GM21423 (cell line): ENCODE data around the gene LCT.
"Not testable (repeated sequence)": the region's sequence is repeated elsewhere in the genome, so short reads cannot be mapped to it uniquely, and the experiment has no call there.

Experiments
- ATAC-seq: cut with Tn5 transposase; IDR thresholded peaks from one replicate; pipeline ENCODE4 v1.9.1; 2021; ENCODE audit warnings: mild to moderate bottlenecking, moderate library complexity; ENCODE audit not compliant: unreplicated experiment

LCT gene

DNA sequence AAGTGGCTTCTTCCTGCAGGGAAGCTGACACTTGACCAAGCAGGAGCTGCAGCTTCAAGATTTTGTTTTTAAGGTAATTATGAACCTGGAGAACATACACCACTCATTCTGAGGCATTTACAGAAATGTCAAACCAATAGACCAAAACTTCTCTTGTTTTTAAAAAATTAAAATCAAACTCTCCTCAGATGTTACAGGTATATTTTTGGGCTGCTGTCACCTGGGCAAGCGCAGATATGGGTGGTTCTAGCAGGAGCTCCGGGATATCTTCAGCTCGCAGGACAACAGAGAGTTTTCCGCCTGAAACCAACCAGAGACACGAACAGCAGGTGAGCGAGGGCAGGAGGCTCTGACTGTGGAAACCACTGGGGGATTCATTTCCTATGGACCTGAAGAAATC lies 4.1 kb downstream of the LCT start:
- ATAC-seq, result no peak

DNA sequence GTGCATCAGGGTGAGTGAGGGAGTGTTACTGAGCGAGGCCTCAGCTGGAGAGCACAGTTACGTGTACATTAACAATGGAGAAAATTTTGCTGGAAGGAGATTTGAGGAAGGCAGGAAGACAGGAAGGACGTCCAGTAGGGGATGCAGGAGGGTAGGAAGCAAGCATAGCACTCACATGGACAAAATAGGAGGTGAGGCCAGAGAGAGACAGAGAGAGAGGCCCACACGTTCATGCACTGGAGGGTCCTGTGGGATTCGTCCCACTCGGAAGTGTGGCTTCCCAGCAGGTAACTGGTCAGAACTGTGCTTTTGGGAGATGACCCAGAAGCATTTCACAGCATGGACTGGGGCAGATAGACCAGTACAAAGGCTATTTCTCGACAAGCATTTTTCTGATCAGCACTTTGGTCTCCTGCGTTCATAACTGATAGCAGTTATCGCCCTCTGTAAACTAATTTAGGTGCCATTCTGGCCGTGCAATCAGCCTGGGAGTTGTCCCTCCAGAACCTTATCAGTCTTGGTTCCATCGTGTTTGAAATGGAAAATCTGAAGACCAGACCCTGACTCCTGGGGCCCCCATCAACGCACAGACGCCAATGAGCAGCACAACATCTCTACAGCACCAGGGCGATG lies 5.7 kb downstream of the LCT start:
- no peak for ATAC-seq

DNA sequence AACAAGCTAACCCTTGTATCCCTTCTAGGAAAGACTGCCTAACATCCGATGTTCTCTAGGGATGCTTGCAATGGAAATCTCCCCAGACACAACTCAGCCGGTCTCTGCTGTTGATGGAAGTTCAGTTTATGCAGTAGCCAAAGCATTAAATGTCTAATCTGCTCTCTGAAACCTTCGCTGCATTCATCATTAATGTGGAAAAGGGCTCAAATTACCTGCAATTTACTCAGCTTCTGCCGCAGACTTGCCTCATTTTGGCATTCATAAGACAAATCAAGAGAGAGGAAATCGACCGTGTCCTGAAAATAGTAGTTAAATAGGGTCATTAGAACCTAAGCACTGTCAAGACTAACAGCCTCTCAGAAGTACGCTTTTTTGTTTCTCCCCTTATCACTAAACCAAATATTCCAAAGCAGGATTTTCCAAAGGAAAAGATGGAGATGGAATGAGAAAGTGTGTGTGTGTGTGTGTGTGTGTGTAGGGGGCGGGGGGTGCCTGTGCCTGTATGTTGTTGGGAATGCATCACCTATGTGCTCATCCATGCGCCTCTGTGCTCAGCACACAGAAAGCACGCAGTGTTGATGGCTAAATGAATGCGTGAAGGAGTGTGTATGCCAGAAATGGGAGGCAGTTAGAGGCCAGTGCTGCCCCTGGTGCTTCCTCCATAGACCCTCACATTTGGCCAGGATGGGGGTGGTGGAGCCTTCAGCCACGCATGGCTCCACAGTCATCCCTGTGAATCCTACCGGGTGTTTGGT lies 7.4 kb downstream of the LCT start:
- no peak for ATAC-seq

DNA sequence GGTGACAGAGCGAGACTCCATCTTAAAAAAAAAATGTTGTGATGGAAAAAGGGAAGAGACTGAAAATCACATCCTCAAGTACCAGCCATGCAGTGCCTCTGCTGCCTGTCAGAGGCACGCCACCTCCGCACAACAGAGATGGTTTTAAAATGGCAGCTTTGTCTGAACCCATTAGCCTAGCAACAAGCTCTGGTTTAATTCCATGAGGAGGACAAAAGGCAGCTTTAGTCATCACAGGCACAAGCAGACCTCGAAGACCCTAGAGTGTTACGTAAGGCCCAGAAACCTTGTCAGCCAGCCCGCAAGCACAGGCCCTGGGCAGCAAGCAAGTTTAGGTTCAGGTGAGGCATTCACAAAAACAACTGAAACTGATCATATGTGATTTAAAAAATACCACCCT lies 10.4 kb downstream of the LCT start:
- no peak for ATAC-seq

DNA sequence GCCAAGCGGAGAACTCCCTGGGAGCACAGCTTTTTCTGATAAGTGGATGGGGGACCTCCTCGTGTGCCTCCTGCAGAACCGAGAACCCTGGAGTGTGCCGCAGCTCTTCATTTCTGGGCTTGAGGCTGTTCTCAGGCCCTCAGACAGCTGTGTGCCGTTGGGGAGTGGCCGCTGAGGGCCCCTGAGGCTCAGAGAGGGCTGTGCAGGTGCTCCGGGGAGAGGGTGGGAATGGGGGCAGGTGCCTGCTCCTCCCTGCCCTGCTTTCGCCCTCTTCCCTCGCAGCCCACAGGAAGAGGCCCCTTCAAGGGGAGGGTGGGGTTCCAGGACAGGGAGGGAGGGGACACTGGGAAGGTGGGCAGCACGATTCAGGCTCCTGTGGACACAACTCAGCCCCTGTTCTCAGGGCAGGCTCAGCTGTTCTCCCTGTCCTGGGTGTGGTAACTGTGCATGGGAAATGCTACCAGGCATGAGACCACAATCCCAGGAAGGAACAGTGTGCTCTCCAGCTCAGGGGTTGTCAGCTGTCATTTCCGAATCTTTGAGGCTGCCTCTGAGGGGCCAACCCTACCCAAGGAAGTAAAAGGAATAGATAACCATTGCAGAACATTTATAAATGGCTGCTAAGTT lies 11.3 kb downstream of the LCT start:
- no peak for ATAC-seq

DNA sequence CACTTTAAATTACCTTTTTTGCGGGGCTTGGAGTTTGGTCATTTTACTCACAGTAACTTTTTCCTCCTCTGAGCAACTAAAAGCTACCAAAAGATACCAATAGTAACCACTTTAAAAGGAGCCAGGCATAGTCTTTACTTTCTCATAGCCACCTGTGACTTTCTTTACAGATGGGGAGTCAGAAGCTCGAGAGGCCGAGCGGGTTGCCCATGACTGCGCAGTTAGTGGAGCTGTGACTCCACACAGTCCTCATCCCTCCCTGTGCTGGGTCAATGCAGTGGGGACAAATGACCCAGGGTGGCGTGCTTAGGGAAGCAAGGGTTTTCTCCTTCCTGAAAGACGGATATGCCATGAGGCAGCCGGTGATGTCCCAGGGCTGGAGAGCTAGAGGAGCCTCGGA lies 11.9 kb downstream of the LCT start:
- no peak for ATAC-seq

DNA sequence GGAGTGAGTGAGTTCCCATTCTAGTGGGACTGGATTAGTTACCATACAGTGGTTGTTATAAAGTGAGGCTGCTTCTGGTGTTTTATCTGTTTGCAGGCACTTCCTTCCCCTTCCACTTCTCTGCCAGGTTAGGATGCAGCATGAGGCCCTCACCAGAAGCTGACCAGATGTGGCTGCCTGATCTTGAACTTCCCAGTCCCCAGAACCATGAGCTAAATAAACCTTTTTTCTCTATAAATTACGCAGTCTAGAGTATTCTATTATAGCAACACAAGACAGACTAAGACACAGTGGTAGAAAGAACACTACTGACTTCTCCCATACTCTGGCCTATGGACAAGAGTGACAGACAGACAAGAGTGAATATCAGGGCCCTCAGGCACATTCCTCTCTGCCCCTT lies 14.1 kb downstream of the LCT start:
- no peak for ATAC-seq

DNA sequence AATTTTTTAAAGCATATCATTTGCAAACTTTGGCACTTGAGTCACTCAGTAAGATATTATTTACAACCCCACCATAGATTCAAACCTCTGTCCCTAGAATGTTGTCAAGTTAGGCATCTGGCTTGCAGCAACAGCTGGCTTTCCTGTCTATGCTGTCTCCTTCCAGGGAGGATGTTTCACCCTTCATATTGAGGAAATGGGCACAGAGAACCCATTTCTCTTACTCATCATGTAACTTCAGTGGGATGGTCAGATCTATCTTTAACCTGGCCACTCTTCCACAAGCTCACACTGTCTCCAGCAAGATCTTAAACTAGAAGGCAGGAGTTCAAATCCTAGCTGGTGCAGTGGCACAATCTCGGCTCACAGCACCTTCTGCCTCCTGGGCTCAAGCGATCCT lies 15.8 kb downstream of the LCT start:
- no peak for ATAC-seq

DNA sequence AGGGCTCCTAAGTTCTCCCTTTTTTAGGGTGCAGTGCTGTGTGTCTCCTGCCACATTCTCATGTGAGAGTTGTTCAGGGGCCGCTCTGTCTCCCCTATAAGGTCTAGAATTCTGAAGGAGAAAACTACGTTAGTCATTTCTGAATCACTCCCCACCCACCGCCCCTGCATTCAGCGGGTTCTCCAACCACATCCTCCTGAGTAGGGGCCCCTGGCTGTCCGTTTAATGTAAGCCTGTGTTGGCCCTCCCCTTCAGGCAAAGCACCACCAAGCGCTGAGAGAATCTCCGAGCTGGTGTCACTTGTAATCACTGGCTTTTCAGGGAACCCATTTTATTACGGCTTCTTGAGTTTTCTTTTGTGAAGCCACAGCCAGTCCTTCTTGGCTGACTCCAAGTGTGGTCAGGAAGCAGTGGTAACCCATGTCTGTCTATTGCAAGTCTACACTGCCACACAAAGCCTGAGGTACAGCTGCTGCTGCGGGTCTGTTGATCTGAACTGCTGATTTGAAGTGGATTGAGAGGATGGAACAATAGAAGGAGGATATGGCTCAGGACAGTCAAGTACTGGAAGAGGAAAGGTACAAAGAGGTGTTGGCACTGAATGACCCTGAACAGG lies 16.9 kb downstream of the LCT start:
- ATAC-seq, result peak; percentile 86

DNA sequence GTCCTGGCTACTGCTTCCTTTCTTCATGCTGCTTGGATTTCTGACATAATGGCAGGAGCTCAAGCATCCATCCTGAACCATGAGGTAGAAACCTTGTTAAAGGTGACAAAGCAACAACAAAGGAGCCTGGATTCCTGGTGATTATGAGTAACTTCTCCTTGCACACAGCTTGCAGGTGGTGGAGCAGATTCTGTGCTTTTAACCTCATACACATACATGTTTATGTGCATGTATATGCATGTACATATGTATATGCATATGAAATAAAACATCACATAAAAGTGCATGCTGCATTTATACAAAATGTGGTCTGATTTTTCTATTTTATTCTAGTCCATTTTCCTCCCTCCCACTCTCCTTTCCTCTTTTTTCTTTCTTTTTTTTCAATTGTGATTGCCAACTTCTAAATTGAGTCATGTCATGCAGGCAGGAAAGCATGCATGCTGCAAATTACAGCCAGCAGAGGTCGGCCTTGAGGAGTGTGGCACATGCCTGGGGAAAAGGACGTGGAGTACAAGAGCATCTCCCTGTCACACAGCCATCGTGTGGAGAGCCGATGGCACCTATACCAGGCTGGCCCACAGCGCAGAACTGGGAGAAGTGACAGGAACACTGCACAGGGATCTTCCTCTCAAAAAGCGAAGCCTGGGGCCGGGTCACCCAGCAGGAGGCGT lies 17.9 kb downstream of the LCT start:
- no peak for ATAC-seq

DNA sequence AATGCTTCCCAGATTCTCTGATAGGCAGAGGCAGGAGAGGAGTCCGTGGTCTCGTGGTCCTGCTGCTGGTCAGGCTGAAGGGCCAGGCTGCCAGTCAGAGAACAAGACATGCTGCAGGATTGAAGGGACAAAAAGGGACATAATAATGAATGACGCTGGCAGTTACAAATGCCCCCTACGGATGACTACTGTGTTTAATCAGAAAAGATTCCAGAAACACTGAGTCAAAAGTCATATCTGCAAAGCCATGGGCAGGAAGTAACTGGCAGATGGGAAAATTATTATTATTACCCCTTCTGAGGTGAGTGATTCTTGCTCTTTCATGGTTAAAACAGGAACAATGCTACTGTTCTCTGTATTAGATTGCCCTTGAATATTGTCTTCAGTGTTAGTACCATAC lies 19.0 kb downstream of the LCT start:
- no peak for ATAC-seq

DNA sequence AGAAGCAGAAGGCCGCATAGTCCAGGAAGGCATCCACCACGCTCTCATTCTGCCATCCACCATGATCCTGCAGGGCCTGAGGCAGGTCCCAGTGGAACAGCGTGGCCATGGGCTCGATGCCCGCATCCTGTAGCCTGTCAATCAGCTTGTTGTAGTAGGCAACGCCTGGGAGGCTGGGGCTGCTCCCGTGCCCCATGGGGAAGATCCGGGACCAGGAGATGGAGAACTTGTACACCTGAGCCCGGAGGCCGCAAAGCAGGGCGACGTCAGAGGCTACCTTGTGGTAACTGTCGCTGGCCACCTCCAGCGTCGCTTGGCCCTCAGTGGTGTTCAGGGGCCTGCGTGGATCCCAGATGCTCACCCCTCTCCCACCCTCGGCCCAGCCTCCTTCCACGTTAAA lies 19.5 kb downstream of the LCT start:
- ATAC-seq, result no peak

DNA sequence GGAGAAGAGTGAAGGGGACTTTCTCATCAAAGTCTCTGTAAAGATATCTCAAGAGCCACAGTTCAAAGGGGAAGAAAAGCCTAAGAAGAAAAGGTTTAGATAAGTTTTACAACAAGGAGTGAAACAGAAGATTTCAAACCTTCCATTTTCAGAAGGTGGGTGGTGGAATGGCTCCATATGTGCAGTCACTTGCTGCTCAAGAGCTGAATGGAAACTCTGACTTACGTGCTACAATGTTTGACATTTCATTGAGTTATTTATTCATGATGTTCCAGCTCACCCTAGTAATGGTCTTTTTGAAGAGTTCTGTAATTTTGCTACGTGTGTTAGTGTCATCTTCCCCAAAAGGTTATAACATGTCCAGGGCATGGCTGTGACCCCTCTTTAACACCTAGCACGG lies 21.7 kb downstream of the LCT start:
- no peak for ATAC-seq

DNA sequence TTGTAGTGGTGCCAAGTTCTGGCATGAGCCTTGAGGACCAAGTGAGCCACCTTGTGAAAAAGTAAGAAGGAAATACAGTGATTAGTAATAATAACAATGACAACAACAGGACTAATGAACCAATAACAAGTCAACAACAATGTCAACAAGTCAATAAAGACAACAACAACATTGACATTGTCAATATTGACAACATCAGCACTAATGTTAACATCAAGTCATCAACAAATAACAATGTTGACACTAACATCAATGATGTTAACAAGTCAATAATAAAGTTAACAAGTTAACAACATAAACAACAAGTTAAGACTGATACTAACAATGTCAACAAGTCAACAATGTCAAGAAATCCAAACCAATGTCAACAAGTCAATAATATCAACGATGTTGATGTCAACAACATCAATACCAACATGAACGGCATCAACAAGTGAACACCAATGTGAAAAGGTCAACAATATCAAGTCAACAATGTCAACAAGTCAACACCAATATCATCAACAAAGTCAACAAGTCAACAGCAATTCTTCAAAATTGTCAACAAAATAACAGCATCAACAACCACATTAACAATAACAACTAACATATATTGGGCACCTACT lies 24.0 kb downstream of the LCT start:
- no peak for ATAC-seq

DNA sequence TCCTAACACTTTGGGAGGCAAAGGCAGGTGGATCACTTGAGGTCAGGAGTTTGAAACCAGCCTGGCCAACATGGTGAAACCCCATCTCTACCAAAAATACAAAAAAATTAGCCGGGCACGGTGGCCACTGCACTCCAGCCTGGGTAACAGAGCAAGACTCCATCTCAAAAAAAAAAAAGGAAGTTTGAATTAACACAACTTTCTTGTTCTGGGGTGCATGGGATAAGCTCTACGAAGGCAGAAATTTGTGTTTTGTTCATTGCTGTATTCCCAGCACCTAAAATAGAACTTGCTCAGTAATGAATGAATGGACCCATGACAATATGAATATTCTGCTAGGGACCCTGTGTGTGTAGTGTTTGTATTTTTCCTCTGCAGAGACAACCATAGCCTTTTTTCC lies 29.1 kb downstream of the LCT start:
- ATAC-seq, result not testable (repeated sequence)

DNA sequence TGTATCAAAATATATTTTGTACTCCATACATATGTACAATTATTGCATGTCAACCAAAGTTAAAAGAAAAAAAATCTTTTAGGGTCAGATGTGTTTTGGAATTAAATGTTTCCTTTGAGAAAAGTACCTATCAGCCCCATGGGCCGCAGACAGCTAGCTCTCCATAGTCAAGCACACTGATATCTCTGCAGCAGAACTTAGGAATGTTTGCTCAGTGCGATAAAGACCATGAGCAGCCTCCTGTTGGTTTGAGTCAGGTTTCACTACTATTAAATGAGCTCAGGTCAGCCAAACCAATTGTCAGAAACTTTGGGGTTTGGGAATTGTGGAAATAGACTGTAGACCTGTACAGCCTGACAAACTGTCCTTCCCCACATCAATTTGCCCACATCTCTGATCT lies 33.7 kb downstream of the LCT start:
- no peak for ATAC-seq

DNA sequence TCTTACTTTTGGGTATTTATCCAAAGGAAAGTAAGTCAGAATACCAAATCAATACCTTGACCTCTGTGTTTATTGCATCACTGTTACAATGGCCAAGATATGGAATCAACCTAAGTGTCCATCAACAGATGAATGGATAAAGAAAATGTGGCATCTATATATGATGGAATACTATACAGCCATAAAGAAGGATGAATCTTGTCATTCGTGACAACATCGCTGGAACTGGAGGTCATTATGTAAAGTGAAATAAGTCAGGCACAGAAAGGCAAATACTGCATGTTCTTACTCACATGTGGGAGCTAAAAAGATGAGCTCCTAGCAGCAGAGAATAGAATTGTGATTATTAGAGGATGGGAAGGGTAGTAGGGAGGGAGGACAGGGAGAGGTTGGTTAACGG lies 34.6 kb downstream of the LCT start:
- no peak for ATAC-seq

DNA sequence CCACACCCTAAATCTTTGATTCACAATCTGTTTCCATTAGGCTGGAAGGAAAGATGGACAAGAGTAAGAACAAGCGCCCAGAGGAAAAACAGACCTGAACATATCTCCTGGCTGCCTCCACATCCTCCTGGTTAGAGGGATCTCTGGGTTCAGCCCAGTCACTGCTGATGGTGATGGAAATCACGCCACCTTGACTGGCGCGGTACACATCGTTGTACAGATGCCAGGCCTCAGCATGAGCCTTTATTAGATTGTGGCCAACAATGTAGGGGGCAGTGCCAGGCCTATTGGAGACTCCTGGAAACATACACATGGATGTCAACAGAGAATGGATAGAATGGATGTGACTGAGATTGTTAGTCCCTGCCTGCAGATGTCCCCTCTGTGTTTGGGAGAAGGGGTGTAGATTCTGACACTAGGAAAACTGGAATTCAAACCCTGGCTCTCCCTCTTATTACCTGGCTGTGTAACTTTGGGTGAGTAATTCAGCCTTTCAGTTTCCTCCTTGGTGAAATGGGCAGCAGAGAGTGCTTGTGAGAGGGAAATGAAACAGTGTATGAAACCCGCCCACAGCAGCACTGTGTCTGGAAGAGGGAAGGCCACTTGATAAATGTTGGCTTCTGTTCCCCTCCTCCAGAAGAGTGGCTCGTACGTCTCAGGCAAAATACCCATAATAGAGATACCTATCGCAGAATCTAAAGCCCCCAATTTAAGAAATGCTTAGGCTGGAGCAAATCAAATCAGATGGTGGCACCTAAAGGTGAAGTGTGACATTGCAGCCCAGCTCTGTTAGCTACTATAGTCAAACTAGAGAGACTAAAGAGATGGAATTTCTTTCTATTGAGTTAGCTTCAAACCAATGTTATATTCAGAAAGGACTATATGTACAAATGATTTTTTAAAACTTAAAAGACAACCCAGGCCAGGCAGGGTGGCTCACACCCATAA lies 36.2 kb downstream of the LCT start:
- no peak for ATAC-seq

DNA sequence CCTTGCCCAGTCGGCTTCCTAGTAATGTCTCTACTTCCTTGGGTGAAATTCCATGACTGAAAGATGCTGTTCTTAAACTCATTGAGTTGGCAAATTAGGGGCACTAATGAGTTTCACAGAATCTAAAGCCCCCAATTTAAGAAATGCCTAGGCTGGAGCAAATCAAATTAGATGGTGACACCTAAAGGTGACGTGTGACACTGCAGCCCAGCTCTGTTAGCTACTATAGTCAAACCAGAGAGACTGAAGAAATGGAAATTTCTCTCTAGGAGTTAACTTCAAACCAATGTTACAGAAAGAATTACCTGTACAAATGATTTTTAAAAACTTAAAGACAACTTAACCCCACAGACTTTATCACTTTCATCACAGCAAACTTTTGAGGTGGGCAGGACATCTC lies 37.2 kb downstream of the LCT start:
- ATAC-seq, result no peak

DNA sequence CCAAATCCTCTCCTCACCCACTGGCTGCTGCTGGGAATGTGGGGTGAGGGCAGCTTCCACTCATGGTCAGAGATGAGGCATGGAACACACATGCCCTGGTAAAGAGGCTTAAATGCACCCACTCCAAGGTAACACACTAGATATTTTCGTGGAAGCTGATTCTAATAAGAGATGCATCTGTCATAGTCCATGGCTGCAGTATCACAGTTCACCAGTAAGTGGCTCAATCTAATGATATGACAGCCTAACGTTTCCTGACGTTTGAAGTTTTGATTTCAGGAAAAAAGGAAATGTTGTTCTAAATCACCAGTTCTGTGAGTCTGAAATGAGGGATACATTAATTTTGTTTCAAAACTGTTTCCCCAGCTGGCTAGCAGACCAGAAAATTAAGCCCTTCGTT lies 38.2 kb downstream of the LCT start:
- ATAC-seq, result no peak
